HG03097 (cell line): ENCODE data around the gene PDE1C.

ENCODE experiments used
- ATAC-seq: cut with Tn5 transposase; IDR thresholded peaks from one replicate; pipeline ENCODE4 v1.9.1; 2021; ENCODE audit not compliant: unreplicated experiment, low FRiP score

PDE1C gene

GRCh38 chr7:32001948-32002347 lies 68.3 kb downstream of the PDE1C start:
- no peak for ATAC-seq

- ATAC-seq: no peak
These were observed 72.8 kb downstream of the PDE1C start for GRCh38 chr7:31997423-31997822.

GRCh38 chr7:31995134-31995533 lies 75.1 kb downstream of the PDE1C start:
- ATAC-seq: no peak

- ATAC-seq: no peak
These were observed 78.4 kb downstream of the PDE1C start for GRCh38 chr7:31991846-31992245.

GRCh38 chr7:31991406-31991805 lies 78.8 kb downstream of the PDE1C start:
- no peak for ATAC-seq

GRCh38 chr7:31986878-31987518 lies 83.2 kb downstream of the PDE1C start:
- ATAC-seq: no peak

- no peak for ATAC-seq
These were observed 87.2 kb downstream of the PDE1C start for GRCh38 chr7:31982962-31983361.

- no peak for ATAC-seq
These were observed 88.3 kb downstream of the PDE1C start for GRCh38 chr7:31981874-31982390.

GRCh38 chr7:31979690-31980330 lies 90.4 kb downstream of the PDE1C start:
- ATAC-seq: no peak

- ATAC-seq: no peak
These were observed 94.7 kb downstream of the PDE1C start for GRCh38 chr7:31975546-31975945.

- no peak for ATAC-seq
These were observed 95.9 kb downstream of the PDE1C start for GRCh38 chr7:31974351-31974750.

- no peak for ATAC-seq
These were observed 99.0 kb downstream of the PDE1C start for GRCh38 chr7:31971049-31971667.

GRCh38 chr7:31970501-31970900 lies 99.7 kb downstream of the PDE1C start:
- ATAC-seq: no peak

- no peak for ATAC-seq
These were observed 106.5 kb downstream of the PDE1C start for GRCh38 chr7:31963569-31964175.

GRCh38 chr7:31962246-31962645 lies 108.0 kb downstream of the PDE1C start:
- ATAC-seq: no peak

- no peak for ATAC-seq
These were observed 112.0 kb downstream of the PDE1C start for GRCh38 chr7:31958226-31958625.

- no peak for ATAC-seq
These were observed 112.5 kb downstream of the PDE1C start for GRCh38 chr7:31957756-31958155.

GRCh38 chr7:31957090-31957720 lies 113.0 kb downstream of the PDE1C start:
- no peak for ATAC-seq

- ATAC-seq: no peak
These were observed 114.6 kb downstream of the PDE1C start for GRCh38 chr7:31955641-31956040.

GRCh38 chr7:31955021-31955420 lies 115.2 kb downstream of the PDE1C start:
- no peak for ATAC-seq

- ATAC-seq: no peak
These were observed 115.7 kb downstream of the PDE1C start for GRCh38 chr7:31954500-31954899.
